Fibroblast of lung (primary cell): ENCODE results near the gene ZNF827.

Experiments
- CTCF ChIP-seq, 2 donors: IDR thresholded peaks in 1 of 2; conservative IDR thresholded peaks in 1 of 2; 1 replicate in 1 of 2; 2 replicates in 1 of 2; pipeline ENCODE4 v1.5.1; 2011 to 2012; ENCODE audit warnings: low read length in 2 of 2, control low read depth in 1 of 2, inconsistent platforms in 1 of 2, low read depth in 1 of 2, mild to moderate bottlenecking in 1 of 2
- EZH2 ChIP-seq: IDR thresholded peaks from 2 replicates; pipeline ENCODE4 v1.5.1; 2012; ENCODE audit warnings: low read length, control low read depth, mild to moderate bottlenecking; ENCODE audit errors: missing control alignments

GRCh38 chr4:145895056-145895455 is 43.6 kb downstream of the ZNF827 start:
- no peak for TF ChIP-seq CTCF (conservative IDR thresholded peaks at IDR 0.05 in 1 of 2, IDR thresholded peaks at IDR 0.05 in 1 of 2; ENCODE audit: low read depth in 1 of 2, low read length in 2 of 2)
- no peak for TF ChIP-seq EZH2
